Nucleus accumbens (tissue), 56 donors: ENCODE measurements around the gene SPAG6.
A peak's percentile ranks its signal among the peaks of the same experiment; 100 is the strongest.

Experiments used
- DNase-seq, 56 donors: peaks; one replicate each; lab custom pipeline; 2025; lab: John Stamatoyannopoulos, UW

The SPAG6 gene

GRCh38 chr10:22426653-22427052 lies 81.4 kb downstream of the SPAG6 start:
- no peak for DNase-seq

DNA sequence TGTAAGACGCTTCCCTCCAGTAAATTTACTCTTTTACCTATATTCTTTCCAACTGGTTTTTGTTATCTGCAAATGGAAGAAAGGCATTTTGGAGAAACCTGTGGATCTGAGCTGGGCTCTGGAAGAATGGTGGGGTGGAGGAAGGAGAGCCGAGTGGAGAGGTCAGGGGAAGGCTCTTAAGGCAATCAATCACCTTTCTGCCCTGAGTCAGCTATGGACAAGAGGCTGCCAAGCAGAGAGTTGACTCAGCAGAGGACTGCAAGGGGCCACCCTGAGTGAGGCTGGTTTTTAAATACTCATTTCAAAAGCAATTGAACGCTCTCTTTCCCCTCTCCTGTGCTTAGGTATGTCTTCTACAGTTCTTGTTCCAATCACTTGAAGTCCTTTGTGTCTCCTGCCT lies 81.8 kb downstream of the SPAG6 start:
- no peak for DNase-seq

GRCh38 chr10:22427890-22428571 lies 82.7 kb downstream of the SPAG6 start:
- DNase-seq, result peak in 1 of 56 donors; percentile 23

- no peak for DNase-seq
These were observed 83.8 kb downstream of the SPAG6 start for GRCh38 chr10:22429146-22429545.

- DNase-seq, result no peak
These were observed 84.7 kb downstream of the SPAG6 start for GRCh38 chr10:22429981-22430421.

- peak in 1 of 56 donors; percentile 13 for DNase-seq
These were observed 88.6 kb downstream of the SPAG6 start for GRCh38 chr10:22433875-22434274.

DNA sequence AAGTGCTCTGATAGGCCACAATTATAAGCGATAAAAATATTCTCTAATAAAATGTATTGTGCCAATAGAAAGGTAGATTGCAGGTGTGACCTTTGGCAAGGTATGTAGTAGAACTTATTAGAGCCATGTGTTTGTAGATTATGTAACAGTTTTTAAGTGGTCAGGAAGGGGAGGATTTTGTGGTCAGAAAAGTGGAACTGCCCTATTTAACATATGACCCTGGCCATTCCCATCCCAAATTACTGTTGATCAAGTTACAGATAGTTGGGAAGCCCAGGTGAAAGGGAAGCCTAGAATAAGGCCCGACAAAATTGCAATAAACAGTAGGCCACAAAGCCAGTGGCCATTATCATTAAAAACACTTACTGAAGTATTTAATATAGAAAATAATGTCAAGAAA lies 89.2 kb downstream of the SPAG6 start:
- no peak for DNase-seq

DNA sequence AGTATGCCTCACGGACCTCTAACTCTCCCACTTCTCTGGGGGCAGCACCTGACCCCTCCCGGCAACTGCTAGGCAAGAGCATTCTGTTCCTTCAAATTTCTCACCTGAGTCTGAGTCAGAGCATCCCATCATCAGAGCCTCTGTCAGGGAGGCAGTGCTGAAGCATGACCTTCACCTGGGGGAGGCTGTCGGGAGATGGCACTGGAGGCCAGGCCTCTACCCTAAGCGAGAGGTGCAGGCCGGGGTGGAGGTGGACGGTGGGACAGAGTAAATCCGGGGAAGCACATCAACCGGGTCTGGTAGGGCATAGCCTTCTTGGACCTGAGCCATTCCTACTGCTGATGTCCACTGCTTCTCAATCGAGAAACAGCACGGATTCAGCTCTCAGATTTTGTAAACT lies 90.4 kb downstream of the SPAG6 start:
- no peak for DNase-seq

GRCh38 chr10:22436526-22436892 lies 91.2 kb downstream of the SPAG6 start:
- DNase-seq, result peak in 9 of 56 donors; percentile 34 to 69 (median 49)

- DNase-seq, result peak in 55 of 56 donors; percentile 39 to 93 (median 82)
These were observed 91.8 kb downstream of the SPAG6 start for GRCh38 chr10:22436893-22437619.

DNA sequence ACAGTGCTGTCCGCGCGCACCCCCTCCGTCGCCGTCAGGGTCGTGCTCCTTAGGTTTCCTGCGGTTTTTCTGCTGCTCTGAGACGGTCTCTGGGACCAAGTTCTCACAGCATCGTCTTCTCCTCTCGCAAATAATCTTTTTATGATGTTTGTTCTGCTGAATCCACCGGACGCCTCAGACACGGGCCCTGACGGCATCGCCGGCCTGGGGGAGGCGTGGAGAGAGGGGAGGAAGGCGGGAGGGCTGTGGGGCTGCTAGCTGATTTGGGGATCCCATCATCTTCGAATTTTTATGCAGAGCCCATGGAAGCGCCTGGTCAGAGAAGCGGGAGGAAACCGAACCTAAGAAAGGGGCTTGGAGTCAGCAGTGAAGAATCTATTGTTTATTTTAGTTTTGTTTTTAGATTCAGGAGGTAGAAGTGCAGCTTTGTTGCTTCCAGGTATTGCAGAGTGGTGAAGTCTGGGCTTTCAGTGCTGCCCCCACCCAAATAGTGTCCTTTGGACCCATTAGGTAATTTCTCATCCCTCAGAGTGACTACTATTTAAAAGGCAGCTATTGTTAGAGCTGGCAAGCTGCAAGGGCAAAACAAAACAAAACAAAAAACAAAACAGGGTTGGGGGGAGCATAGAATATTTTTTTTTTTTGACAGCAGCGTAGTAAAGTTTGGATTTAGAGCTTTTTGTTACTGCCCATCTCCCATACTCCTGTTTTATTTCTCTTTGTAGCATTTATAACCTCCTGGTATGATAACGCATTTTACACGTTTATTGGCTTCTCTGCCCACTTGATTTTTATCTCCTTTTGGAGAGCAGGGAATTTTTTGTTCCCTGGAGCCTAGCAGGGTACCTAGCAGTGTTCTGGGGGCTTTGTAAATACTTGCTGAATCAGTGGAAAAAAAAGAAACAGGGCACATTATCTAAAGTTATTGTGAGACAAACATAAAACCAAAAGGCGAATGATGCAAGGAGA lies 92.6 kb downstream of the SPAG6 start:
- DNase-seq, result peak in 28 of 56 donors; percentile 25 to 78 (median 54)

GRCh38 chr10:22438711-22439110 lies 93.4 kb downstream of the SPAG6 start:
- DNase-seq, result no peak

DNA sequence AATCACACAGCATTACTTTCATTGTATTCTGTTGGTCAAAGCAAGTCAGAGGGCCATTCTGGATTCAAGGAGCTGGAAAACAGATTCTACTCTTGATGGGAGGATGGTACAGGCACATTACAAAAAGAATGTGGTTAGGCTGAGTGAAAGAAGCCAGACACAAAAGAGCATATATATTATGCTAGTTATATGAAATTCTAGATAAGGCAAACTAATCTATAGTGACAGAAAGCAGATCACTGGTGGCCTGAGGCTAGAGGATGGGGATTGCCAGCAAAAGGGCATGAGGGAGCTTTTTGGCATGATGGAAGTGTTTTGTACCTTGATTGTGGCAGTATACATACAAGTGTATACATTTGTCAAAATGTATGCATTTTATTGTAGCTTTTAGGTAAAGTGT lies 96.8 kb downstream of the SPAG6 start:
- DNase-seq, result no peak

GRCh38 chr10:22442468-22442867 lies 97.2 kb downstream of the SPAG6 start:
- DNase-seq, result no peak

- no peak for DNase-seq
These were observed 98.0 kb downstream of the SPAG6 start for GRCh38 chr10:22443175-22443901.

- DNase-seq, result no peak
These were observed 99.0 kb downstream of the SPAG6 start for GRCh38 chr10:22444219-22444788.

GRCh38 chr10:22445495-22445894 lies 100.2 kb downstream of the SPAG6 start:
- no peak for DNase-seq

GRCh38 chr10:22447068-22447467 lies 101.8 kb downstream of the SPAG6 start:
- DNase-seq, result no peak

DNA sequence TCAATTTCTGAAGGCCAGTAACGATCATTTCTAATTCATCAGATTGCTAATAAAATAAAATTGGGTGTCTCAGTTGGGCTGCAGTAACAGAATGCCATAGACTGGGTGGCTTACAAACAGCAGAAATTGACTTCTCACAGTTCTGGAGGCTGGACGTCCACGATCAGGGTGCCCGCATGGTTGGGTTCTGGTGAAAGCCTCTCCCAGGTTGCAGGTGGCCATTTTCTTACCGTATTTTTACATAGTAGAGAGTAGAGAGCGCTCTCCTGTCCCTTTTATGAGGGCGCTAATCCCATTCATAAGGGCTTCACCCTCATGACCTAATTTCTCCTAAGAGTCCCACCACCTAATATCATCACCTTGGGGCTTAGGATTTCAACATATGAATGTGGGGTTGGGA lies 106.0 kb downstream of the SPAG6 start:
- DNase-seq, result no peak

GRCh38 chr10:22453320-22453719 lies 108.0 kb downstream of the SPAG6 start:
- no peak for DNase-seq
